Ammon's horn (tissue), 1 donor: ENCODE results near the gene C12orf56.
"Not testable (repeated sequence)": the region's sequence is repeated elsewhere in the genome, so short reads cannot be mapped to it uniquely, and the experiment has no call there.

ENCODE experiments used
- DNase-seq: peaks from one replicate; pipeline ENCODE4 v3.0.0-alpha.2; 2016; ENCODE audit warnings: low spot score

C12orf56 gene

GRCh38 chr12:64304571-64304970 lies 86.0 kb downstream of the C12orf56 start:
- DNase-seq: no peak

- DNase-seq: no peak
Observed at GRCh38 chr12:64299628-64300027, 90.9 kb downstream of the C12orf56 start.

GRCh38 chr12:64296301-64296700 lies 94.3 kb downstream of the C12orf56 start:
- no peak for DNase-seq

- DNase-seq: no peak
Observed at GRCh38 chr12:64293654-64294364, 96.7 kb downstream of the C12orf56 start.

GRCh38 chr12:64293174-64293573 lies 97.4 kb downstream of the C12orf56 start:
- not testable (repeated sequence) for DNase-seq

GRCh38 chr12:64286521-64286920 lies 104.0 kb downstream of the C12orf56 start:
- DNase-seq: no peak

GRCh38 chr12:64284256-64284655 lies 106.3 kb downstream of the C12orf56 start:
- no peak for DNase-seq

- DNase-seq: no peak
Observed at GRCh38 chr12:64278421-64278820, 112.1 kb downstream of the C12orf56 start.

- DNase-seq: peak; percentile 31
Observed at GRCh38 chr12:64273527-64274403, 116.8 kb downstream of the C12orf56 start.

GRCh38 chr12:64270411-64270810 lies 120.1 kb downstream of the C12orf56 start:
- no peak for DNase-seq

GRCh38 chr12:64269161-64269560 lies 121.4 kb downstream of the C12orf56 start:
- no peak for DNase-seq

GRCh38 chr12:64268409-64268808 lies 122.1 kb downstream of the C12orf56 start:
- DNase-seq: no peak

- DNase-seq: no peak
Observed at GRCh38 chr12:64265839-64266238, 124.7 kb downstream of the C12orf56 start.

GRCh38 chr12:64261813-64262212 lies 128.7 kb downstream of the C12orf56 start:
- no peak for DNase-seq

- DNase-seq: no peak
Observed at GRCh38 chr12:64258576-64258975, 132.0 kb downstream of the C12orf56 start.

- DNase-seq: peak; percentile 85
Observed at GRCh38 chr12:64256166-64256800, 134.3 kb downstream of the C12orf56 start.

- no peak for DNase-seq
Observed at GRCh38 chr12:64255249-64255648, 135.3 kb downstream of the C12orf56 start.

- DNase-seq: no peak
Observed at GRCh38 chr12:64253356-64253755, 137.2 kb downstream of the C12orf56 start.

GRCh38 chr12:64252681-64253080 lies 137.9 kb downstream of the C12orf56 start:
- no peak for DNase-seq

GRCh38 chr12:64243809-64244208 lies 146.7 kb downstream of the C12orf56 start:
- DNase-seq: no peak

- no peak for DNase-seq
Observed at GRCh38 chr12:64240781-64241180, 149.8 kb downstream of the C12orf56 start.

GRCh38 chr12:64237382-64237781 lies 153.2 kb downstream of the C12orf56 start:
- no peak for DNase-seq

GRCh38 chr12:64236549-64236948 lies 154.0 kb downstream of the C12orf56 start:
- DNase-seq: no peak
